Stimulated activated CD8-positive, alpha-beta memory T cell treated with anti-CD3 and anti-CD28 coated beads, Interleukin-4, amount 100 ng/mL, for 48 hours (primary cell): ENCODE results near the gene MAN1A2.
A peak's percentile ranks its signal among the peaks of the same experiment; 100 is the strongest.
"Not testable (repeated sequence)": the region's sequence is repeated elsewhere in the genome, so short reads cannot be mapped to it uniquely, and the experiment has no call there.

Experiments
- DNase-seq: peaks from one replicate; pipeline ENCODE4 v3.0.0-alpha.2; 2020

The MAN1A2 gene

DNA sequence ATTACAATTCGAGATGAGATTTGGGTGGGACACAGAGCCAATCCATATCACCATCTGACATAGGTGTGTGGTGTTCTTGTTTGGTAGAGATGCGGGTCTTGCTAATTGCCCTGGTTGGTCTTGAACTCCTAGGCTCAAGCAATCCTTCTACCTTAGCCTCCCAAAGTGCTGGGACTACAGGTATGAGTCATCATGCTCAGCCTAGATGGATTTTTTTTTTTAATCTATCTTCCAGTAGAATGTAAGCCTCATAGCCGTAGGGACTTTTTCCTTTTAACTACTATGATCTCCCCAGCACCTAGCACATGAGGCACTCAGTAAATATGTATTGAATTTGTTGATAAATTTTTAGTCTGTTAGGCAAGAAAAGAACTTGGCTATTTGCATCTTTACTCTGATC is 144.0 kb downstream of the MAN1A2 start:
- DNase-seq, result no peak

DNA sequence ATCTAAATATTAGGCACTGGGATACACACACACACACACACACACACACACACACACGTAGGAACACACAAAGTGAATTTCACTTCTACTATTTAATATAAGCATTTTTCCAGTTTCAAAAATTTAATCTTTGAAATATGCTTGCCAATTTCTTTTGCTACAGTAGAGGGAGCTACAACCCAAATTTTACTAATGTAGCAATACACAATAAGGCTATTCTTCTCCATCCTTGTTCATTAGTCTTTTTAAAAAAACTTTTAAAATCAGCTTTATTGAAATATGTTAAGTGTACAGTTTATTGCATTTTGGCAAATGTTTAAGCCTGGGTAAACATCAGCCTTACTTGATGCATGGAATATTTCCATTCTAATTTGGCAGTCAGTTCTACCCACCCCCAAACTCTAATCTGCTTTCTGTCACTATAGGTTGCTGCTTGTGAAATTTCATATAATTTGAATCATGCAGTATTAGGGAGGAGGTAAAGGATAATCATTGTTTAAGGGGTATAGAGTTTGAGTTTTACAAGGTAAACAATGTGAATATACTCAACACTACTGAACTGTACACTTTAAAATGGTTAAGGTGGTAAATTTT is 145.6 kb downstream of the MAN1A2 start:
- DNase-seq, result no peak

- no peak for DNase-seq
Measured at GRCh38 chr1:117523111-117523510, 155.9 kb downstream of the MAN1A2 start.

GRCh38 chr1:117527074-117527473 is 159.8 kb downstream of the MAN1A2 start:
- DNase-seq, result no peak

DNA sequence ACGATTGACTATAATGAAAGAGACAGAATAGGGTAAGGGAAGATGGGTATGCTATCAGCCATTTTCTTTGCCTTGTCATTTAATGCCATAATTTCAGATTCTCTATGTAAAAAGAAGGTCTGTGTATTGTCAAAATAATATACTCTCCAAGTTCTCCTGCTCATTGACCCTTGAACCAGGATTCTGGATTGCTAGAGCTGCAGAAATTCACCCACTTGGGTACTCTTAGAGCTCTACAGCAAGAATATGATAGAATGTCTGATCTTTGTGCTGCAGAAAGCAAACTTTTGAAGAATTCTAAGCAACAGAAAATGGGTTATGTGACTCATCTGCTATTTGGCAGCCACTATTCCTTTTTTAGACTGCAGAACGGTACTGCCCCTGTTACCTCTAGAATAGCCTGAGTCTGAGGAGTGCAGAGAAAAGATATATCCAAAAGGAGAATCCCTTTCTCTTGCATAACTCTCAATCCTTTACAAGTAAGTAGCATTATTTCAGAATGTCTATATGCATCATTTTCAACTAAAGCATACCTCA is 160.4 kb downstream of the MAN1A2 start:
- DNase-seq, result no peak

DNA sequence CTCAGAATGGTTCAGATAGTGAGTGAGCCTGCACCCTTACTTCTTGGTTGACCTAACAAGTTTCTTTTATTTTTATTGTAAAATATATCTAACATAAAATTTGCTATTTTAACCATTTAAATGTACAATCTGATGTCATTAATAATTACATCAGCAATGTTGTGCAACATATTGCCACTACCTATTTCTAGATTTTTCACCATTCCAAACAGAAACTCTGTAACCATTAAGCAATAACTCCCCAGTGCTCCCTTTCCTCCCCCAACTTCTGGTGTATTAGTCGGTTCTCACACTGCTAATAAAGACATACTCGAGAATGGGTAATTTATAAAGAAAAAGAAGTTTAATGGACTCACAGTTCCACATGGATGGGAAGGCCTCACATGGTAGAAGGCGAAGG is 162.4 kb downstream of the MAN1A2 start:
- no peak for DNase-seq

DNA sequence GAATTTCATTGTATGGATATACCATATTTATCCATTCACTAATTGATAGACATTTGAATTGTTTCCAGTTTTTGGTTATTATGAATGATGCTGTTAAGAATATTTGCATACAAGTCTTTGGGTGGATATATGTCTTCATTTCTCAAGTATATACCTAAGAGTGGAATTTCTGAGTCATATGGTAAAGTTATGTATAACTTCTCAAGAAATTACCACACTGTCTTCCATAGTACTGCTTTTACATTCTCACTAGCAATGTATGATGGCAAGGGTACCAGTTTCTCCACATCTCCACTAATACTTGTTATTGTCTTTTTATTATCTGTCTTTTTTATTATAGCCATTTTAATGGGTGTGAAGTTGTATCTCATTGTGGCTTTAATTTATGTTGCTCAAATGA is 164.0 kb downstream of the MAN1A2 start:
- DNase-seq, result no peak

- DNase-seq, result peak; percentile 51
Measured at GRCh38 chr1:117534995-117535467, 167.8 kb downstream of the MAN1A2 start.

DNA sequence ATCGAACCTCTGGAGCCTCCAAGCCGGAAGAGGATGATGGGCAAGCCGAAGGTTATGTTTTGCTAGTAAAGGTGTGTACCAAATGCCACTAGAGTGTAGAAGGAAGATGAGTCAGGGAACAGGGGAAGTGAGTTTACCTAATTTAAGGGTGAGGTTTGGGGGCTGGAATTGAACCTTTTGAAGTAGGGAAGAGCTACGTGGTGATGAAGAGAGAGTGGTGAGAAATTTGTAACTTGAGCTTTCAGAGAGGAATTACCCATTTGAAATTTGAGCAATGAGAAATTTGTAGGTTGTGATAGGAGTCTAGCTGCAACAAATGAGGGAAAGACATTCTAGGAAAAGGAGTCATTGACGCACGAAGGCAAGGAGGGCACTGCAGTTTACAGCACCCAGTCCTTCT is 168.6 kb downstream of the MAN1A2 start:
- no peak for DNase-seq

DNA sequence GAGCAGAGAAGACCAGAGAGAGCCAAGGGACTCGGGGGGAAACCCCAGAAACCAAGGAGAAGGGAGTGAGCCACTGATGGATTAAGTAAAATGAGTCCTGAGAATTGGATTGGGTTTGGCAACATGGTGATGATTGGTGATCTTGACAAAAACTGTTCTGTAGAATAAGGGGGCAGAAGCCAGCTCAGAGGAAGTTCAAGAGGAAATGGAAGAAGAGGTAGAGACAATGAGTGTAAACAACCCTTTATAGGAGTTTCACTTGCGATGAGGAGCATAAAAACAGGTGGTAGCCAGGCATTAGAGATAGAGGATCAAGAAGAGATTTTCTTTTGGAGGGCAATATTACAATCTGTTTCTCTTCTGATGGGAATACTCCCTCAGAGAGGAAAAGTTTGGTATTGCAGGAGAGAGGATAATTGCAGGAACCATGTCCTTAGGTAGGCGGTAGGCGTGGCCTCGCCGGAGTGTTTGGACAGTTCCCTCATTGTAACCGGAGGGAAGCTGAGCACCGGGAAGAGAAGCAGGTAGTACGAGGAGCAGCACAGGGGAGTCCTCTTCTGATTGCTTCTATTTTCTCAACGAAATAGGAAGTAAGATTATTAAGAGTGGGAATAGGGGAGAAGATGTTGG is 170.2 kb downstream of the MAN1A2 start:
- no peak for DNase-seq

DNA sequence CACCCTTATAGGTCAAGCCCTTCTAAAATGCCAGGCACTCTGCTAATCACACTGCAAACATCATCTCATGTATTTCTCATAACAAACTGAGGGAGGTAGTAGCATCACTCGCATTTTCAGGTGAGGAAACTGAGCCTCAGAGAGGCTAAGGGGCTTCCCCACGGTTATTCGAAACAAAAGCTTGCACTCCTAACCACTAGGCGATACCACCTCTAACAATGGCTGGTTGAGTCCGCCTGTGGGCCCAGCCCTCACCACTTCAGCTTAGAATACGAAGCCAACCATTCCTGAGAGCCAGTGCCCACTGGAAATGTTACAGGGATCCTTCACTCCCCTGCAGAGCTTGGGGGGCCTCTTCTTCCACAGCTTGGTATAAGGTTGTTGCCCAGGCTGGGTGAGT is 173.3 kb downstream of the MAN1A2 start:
- no peak for DNase-seq

DNA sequence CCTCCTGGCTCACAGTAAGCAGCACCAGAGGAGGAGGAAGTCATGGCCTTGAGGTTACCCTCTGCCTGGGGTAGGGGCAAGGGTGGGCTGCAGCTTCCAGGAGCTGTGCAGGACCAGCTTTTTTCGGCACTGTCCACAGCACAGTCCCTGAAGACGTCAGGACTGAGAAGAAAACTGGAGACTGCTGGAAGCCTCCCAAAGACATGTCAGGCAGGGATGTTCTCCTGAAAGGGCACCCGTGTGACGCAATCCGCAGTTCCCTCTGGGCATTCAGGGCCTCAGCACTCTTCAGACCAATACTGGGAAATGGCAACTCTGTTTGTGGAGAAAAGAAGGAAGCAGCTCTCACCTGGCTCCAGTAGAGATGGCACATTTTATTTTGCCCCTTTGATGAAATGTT is 173.8 kb downstream of the MAN1A2 start:
- DNase-seq, result no peak

GRCh38 chr1:117541585-117541984 is 174.3 kb downstream of the MAN1A2 start:
- no peak for DNase-seq

DNA sequence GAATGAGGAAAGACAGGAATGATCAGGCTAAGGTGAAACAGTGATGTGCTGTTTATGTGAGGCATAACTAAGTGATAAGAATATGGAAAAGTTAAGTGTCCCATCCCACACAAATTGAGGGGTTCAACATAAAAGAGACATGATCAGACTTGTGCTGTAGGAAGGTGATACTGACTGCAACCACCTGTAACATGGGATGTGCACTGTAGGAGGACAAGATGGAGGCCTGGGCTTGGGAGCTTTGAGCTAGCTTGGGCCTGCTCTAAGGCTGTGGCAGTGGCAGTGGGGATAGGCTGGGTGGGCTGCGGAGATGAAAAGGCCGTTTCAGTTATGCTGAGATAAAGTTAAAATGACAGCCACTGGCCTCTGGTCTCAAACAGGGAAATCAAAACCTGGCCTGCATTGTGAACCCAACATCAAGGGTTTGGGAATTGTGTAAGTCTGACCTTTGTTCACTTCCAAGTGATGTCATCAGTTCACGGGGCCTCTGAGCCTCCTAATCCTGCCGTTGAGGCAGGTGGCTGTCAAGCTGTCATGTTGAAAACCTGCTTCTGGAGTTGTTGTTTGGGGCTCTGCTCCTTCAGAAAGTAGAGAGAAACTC is 177.4 kb downstream of the MAN1A2 start:
- no peak for DNase-seq

- no peak for DNase-seq
Measured at GRCh38 chr1:117546467-117546866, 179.2 kb downstream of the MAN1A2 start.

- no peak for DNase-seq
Measured at GRCh38 chr1:117553471-117553870, 186.2 kb downstream of the MAN1A2 start.

DNA sequence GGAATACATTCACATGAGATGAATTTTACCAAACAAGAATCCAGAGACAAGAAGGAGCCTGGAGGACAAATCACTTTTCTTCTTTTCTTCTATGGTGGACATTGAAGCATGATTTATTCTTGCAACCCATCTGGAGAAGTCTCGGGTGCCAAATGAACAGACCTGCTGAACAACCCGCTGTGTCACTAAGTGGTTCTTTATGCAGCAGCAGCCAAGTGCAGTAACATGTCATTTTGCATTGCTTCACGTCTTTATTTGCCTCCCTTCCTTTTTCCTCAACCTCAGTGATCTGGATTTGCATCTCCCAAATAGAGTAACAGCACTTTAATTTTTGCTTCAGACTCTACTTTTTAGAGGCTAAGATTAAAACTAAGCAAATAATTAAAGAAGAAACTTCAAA is 188.6 kb downstream of the MAN1A2 start:
- DNase-seq, result no peak

GRCh38 chr1:117556341-117556740 is 189.1 kb downstream of the MAN1A2 start:
- no peak for DNase-seq

- no peak for DNase-seq
Measured at GRCh38 chr1:117556976-117557375, 189.7 kb downstream of the MAN1A2 start.

DNA sequence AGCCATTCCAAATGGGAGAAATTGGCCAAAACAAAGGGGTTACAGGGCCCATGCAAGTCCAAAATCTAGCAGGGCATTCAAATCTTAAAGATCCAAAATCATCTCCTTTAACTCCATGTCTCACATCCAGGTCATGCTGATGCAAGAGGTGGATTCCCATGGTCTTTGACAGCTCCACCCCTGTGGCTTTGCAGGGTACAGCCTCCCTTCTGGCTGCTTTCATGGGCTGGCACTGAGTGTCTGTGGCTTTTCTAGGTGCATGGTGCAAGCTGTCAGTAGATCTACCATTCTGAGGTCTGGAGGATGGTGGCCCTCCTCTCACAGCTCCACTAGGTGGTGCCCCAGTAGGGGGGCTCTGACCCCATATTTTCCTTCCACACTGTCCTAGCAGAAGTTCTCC is 191.2 kb downstream of the MAN1A2 start:
- not testable (repeated sequence) for DNase-seq

DNA sequence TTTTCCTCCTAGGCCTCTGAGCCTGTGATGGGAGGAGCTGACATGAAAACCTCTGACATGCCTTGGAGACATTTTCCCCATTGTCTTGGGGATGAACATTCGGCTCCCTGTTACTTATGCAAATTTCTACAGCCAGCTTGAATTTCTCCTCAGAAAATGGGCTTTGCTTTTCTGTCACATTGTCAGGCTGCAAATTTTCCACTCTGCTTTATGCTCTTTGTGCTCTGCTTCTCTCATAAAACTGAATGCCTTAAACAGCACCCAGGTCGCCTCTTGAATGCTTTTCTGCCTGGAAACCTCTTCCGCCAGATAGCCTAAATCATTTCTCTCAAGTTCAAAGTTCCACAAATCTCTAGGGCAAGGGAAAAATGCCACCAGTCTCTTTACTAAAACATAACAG is 191.9 kb downstream of the MAN1A2 start:
- no peak for DNase-seq

DNA sequence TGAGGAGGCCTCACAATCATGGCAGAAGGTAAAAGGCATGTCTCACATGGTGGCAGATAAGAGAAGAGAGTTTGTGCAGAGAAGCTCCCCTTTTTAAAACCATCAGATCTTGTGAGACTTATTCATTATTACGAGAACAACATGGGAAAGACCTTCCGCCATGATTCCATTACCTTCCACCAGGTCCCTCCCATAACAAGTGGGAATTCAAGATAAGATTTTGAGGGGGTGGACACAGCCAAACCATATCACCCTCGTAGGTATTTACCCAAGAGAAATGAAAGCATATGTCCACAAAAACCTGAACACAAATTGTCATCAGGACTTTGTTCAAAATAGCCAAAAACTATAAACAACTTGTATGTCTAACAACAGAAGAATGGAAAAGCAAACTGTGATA is 192.7 kb downstream of the MAN1A2 start:
- DNase-seq, result no peak

- DNase-seq, result no peak
Measured at GRCh38 chr1:117561071-117561470, 193.8 kb downstream of the MAN1A2 start.

DNA sequence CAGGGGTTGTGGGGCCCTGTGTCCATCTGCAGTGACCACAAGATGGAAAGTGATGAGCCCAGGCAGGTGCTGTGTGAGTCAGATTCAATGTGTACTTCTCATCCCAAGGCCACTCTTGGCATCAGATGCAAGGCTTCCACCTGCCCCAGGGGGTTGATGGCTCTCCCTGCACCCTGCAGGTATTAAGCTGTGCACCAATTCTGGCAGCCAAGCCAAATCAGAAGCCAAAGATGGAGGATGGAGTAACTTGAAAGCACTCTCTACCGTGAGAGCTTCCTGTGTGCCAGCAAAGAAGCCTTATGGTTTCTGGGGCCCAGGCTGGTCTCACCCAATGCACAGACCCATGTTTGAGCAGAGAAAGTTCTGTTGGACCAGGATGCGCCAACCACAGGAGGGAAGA is 194.3 kb downstream of the MAN1A2 start:
- no peak for DNase-seq
